Neuronal stem cell (in vitro differentiated cells): ENCODE results near the gene PRR12.
A peak's percentile ranks its signal among the peaks of the same experiment; 100 is the strongest.

ENCODE experiments used
- DNase-seq: peaks from one replicate; pipeline ENCODE4 v3.0.0-alpha.2; 2013; ENCODE audit warnings: low spot score
- H2AFZ ChIP-seq: one replicate; pipeline ENCODE4 v1.6.1; 2013; ENCODE audit warnings: mild to moderate bottlenecking, low read length, inconsistent platforms
- H2AK5ac ChIP-seq: 2 replicates; pipeline ENCODE4 v1.6.1; 2013; ENCODE audit warnings: low read depth, mild to moderate bottlenecking, inconsistent platforms, low read length, moderate library complexity, mixed read lengths
- H2BK120ac ChIP-seq: 2 replicates; pipeline ENCODE4 v1.6.1; 2013; ENCODE audit warnings: low read depth, mild to moderate bottlenecking, inconsistent platforms, low read length, moderate library complexity, mixed read lengths
- H2BK12ac ChIP-seq: one replicate; pipeline ENCODE4 v1.6.1; 2013; ENCODE audit warnings: low read length, inconsistent platforms
- H2BK15ac ChIP-seq: 2 replicates; pipeline ENCODE4 v1.6.1; 2013; ENCODE audit warnings: mild to moderate bottlenecking, low read length, inconsistent platforms, mixed read lengths
- H2BK5ac ChIP-seq: one replicate; pipeline ENCODE4 v1.6.1; 2013; ENCODE audit warnings: inconsistent platforms, mild to moderate bottlenecking, low read length, moderate library complexity
- H3K14ac ChIP-seq: one replicate; pipeline ENCODE4 v1.6.1; 2013; ENCODE audit warnings: low read length, inconsistent platforms
- H3K18ac ChIP-seq: 2 replicates; pipeline ENCODE4 v1.6.1; 2013; ENCODE audit warnings: low read length, inconsistent platforms
- H3K23ac ChIP-seq: 2 replicates; pipeline ENCODE4 v1.6.1; 2013; ENCODE audit warnings: low read depth, mild to moderate bottlenecking, mixed read lengths, low read length, inconsistent platforms; ENCODE audit not compliant: poor library complexity
- H3K27ac ChIP-seq: replicated peaks from 3 replicates; pipeline ENCODE4 v1.5.1; 2013; ENCODE audit warnings: low read length, inconsistent platforms
- H3K27me3 ChIP-seq, 3 experiments: 2 replicates each; pipeline ENCODE4 v1.6.1; 2013; ENCODE audit warnings: low read length in 3 of 3, mild to moderate bottlenecking in 2 of 3, inconsistent platforms in 1 of 3, low read depth in 1 of 3, mixed read lengths in 1 of 3, moderate library complexity in 1 of 3; ENCODE audit not compliant: control insufficient read depth in 3 of 3, insufficient read depth in 3 of 3
- H3K36me3 ChIP-seq, 2 donors: replicated peaks in 1 of 2; 2 replicates each; pipeline ENCODE4 v1.6.1; 2013; ENCODE audit warnings: low read length in 2 of 2; ENCODE audit not compliant: control insufficient read depth in 2 of 2, insufficient read depth in 2 of 2
- H3K4ac ChIP-seq: 2 replicates; pipeline ENCODE4 v1.6.1; 2013; ENCODE audit warnings: inconsistent platforms, mild to moderate bottlenecking, low read length, moderate library complexity
- H3K4me1 ChIP-seq, 2 donors: 1 replicate in 1 of 2; 2 replicates in 1 of 2; pipeline ENCODE4 v1.6.1; 2013; ENCODE audit warnings: low read length in 2 of 2, low read depth in 1 of 2; ENCODE audit not compliant: control insufficient read depth in 2 of 2, insufficient read depth in 1 of 2
- H3K4me2 ChIP-seq: one replicate; pipeline ENCODE4 v1.6.1; 2013; ENCODE audit warnings: mild to moderate bottlenecking, low read length, inconsistent platforms; ENCODE audit not compliant: insufficient read depth, poor library complexity, severe bottlenecking
- H3K4me3 ChIP-seq, 2 donors: 2 replicates each; pipeline ENCODE4 v1.5.1; 2013; ENCODE audit warnings: low read length in 2 of 2, mild to moderate bottlenecking in 2 of 2, inconsistent platforms in 1 of 2, moderate library complexity in 1 of 2
- H3K79me1 ChIP-seq: one replicate; pipeline ENCODE4 v1.6.1; 2013; ENCODE audit warnings: low read depth, mild to moderate bottlenecking, inconsistent platforms, low read length, moderate library complexity
- H3K9ac ChIP-seq: one replicate; pipeline ENCODE4 v1.6.1; 2013; ENCODE audit warnings: mild to moderate bottlenecking, low read depth, low read length, inconsistent platforms; ENCODE audit not compliant: poor library complexity
- H3K9me3 ChIP-seq, 2 donors: replicated peaks in 1 of 2; 2 replicates each; pipeline versions ENCODE3 to v1.6.1; 2013; ENCODE audit warnings: low read length in 2 of 2, mild to moderate bottlenecking in 2 of 2, inconsistent platforms in 1 of 2, low read depth in 1 of 2, mixed read lengths in 1 of 2, moderate library complexity in 1 of 2; ENCODE audit not compliant: control insufficient read depth in 2 of 2, insufficient read depth in 1 of 2
- H4K8ac ChIP-seq: one replicate; pipeline ENCODE4 v1.6.1; 2013; ENCODE audit warnings: low read depth, mild to moderate bottlenecking, inconsistent platforms, low read length, moderate library complexity
- H4K91ac ChIP-seq: one replicate; pipeline ENCODE4 v1.6.1; 2013; ENCODE audit warnings: low read length, low read depth, mild to moderate bottlenecking, inconsistent platforms; ENCODE audit not compliant: poor library complexity
- WGBS, 2 donors: extraction: QIAGEN DNeasy Blood & Tissue Kit; methylation state at CpG; one replicate each; pipeline ENCODE4 v1.1.7; 2013; ENCODE audit warnings: missing lambda C conversion rate in 2 of 2, mixed read lengths in 1 of 2; ENCODE audit not compliant: insufficient read length in 2 of 2, insufficient replicate concordance in 1 of 2; ENCODE audit errors: extremely low coverage in 2 of 2; 5-methylcytosine and 5-hydroxymethylcytosine counted together

PRR12 gene

DNA sequence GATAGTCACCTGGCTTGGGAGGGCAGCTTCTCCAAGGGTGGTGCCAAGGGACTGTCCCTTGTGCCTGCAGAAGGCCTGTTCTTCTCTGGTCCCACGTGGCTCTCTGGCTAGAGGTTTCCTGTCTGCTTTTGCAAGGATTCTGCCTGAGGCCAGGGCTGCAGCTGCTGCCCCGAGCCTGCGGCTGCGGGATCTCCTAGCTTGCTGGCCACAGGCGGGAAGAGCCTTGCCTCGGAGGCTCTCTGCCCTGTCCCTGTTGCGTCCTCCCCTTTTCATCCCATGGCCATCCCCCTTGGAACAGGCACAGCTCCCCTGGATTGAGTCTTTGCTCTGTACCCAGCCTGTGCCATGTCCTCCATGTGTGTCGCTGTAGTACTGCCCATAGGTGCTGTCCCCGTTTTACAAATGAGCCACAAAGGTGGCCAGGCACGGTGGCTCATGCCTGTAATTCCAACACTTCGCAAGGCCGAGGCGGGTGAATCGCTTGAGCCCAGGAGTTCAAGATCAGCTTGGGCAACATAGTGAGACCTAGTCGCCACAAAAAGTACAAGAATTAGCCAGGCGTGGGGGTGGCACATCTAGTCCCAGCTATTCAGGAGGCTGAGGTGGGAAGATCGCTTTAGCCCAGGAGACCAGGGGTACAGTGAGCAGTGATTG lies 65.6 kb downstream of the PRR12 start:
- Histone ChIP-seq H3K36me3 (peaks cover 67 to 95% of the 10 kb centered on the region in 2 donors), H3K18ac (no peak overlapping the region), H3K27ac (no peak overlapping the region)

DNA sequence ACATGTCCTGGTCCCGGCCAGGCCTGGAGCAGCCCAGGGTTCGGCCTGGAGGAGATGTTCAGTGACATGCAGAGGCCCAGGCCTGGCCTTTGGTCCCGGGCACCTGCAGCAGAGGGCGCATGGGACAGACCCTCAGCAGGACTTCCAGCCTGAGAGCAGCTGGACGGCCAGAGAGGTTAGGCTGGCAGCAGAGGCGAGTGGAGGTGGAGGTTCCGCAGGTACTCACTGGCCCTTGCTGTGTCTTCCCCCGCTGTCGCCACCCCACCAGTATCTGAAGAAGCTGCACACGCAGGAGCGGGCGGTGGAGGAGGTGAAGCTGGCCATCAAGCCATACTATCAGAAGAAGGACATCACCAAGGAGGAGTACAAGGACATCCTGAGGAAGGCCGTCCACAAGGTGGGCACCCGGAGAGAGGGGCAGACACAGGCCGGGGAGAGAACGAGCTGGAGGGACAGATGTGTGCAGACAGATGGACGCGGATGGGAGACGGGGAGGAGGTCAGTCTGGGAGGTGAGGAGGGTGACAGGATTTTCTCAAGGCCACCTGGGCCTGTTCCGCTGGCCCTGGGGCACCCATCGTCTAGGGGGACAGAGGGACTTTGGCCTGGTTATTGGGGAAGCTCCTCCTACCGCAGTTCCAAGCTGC lies 66.6 kb downstream of the PRR12 start:
- no CpG with 5 or more reads among the region's 22 CpGs for WGBS, 2 donors
- no peak for DNase-seq
- Histone ChIP-seq H3K27me3 (no peaks in the 10 kb centered on the region), H3K4me2 (no peak overlapping the region), H3K4ac (no peak overlapping the region), H2BK15ac (no peak overlapping the region), H4K8ac (no peak overlapping the region), H3K9me3 (peaks cover 4 to 5% of the 10 kb centered on the region in 2 donors), H3K14ac (no peak overlapping the region), H3K4me1 (no peaks in the 10 kb centered on the region), H2AFZ (no peak overlapping the region), H2BK120ac (no peak overlapping the region), H3K79me1 (peaks cover 20% of the 10 kb centered on the region), H3K27ac (no peak overlapping the region), H3K4me3 (no peak overlapping the region), H2BK12ac (no peak overlapping the region), H3K23ac (no peak overlapping the region), H3K9ac (no peak overlapping the region), H3K36me3 (peaks cover 74 to 99% of the 10 kb centered on the region in 2 donors), H2AK5ac (no peak overlapping the region), H4K91ac (no peak overlapping the region), H2BK5ac (peak overlapping the region; percentile 75), H3K18ac (no peak overlapping the region)

More for the DNA sequence above, 65.6 kb downstream of the PRR12 start:
- Histone ChIP-seq H3K27me3 (no peaks in the 10 kb centered on the region), H3K23ac (peak overlapping the region; percentile 34), H3K9ac (no peak overlapping the region), H3K4me2 (no peak overlapping the region), H2BK15ac (no peak overlapping the region), H3K4ac (no peak overlapping the region), H2BK120ac (no peak overlapping the region), H2BK5ac (no peak overlapping the region), H2AFZ (no peak overlapping the region), H4K8ac (no peak overlapping the region), H2BK12ac (no peak overlapping the region), H3K79me1 (peaks cover 23% of the 10 kb centered on the region), H3K14ac (no peak overlapping the region), H3K9me3 (peaks cover 4 to 5% of the 10 kb centered on the region in 2 donors), H4K91ac (no peak overlapping the region), H2AK5ac (no peak overlapping the region), H3K4me3 (peak overlapping the region in 1 of 2 donors; percentile 51), H3K4me1 (no peaks in the 10 kb centered on the region)
- DNase-seq, result no peak
- WGBS, 2 donors, result no CpG with 5 or more reads among the region's 17 CpGs

- peaks cover 4 to 5% of the 10 kb centered on the region in 2 donors for H3K9me3 ChIP-seq
- H3K18ac ChIP-seq, result no peak overlapping the region
- no peak overlapping the region for H3K27ac ChIP-seq
- no peaks in the 10 kb centered on the region for H3K4me1 ChIP-seq
- H3K4me3 ChIP-seq, result no peak overlapping the region
- no peak overlapping the region for H3K9ac ChIP-seq
- no peak overlapping the region for H3K14ac ChIP-seq
- no peak overlapping the region for H2AFZ ChIP-seq
- H2BK5ac ChIP-seq, result no peak overlapping the region
- H2BK12ac ChIP-seq, result no peak overlapping the region
- no peak overlapping the region for H3K4ac ChIP-seq
- H2BK120ac ChIP-seq, result no peak overlapping the region
- peaks cover 74 to 99% of the 10 kb centered on the region in 2 donors for H3K36me3 ChIP-seq
- H3K79me1 ChIP-seq, result peaks cover 15% of the 10 kb centered on the region
- WGBS, 2 donors, result no CpG with 5 or more reads among the region's 15 CpGs
- H4K8ac ChIP-seq, result no peak overlapping the region
- H2BK15ac ChIP-seq, result no peak overlapping the region
- H4K91ac ChIP-seq, result no peak overlapping the region
- H3K27me3 ChIP-seq, result no peaks in the 10 kb centered on the region
- no peak for DNase-seq
- H3K23ac ChIP-seq, result no peak overlapping the region
- no peak overlapping the region for H3K4me2 ChIP-seq
- H2AK5ac ChIP-seq, result no peak overlapping the region
These were observed 67.1 kb downstream of the PRR12 start for GRCh38 chr19:49658139-49658517.

- Histone ChIP-seq H2BK15ac (no peak overlapping the region), H2BK5ac (no peak overlapping the region), H3K36me3 (peaks cover 70 to 95% of the 10 kb centered on the region in 2 donors), H3K4me2 (no peak overlapping the region), H2AK5ac (no peak overlapping the region), H2BK120ac (no peak overlapping the region), H3K14ac (no peak overlapping the region), H3K9me3 (peaks cover 4 to 5% of the 10 kb centered on the region in 2 donors), H3K18ac (no peak overlapping the region), H2AFZ (no peak overlapping the region), H2BK12ac (peak overlapping the region; percentile 43), H3K27ac (no peak overlapping the region), H3K9ac (no peak overlapping the region), H3K4me3 (no peak overlapping the region), H4K91ac (no peak overlapping the region), H3K23ac (no peak overlapping the region), H4K8ac (no peak overlapping the region), H3K4me1 (no peaks in the 10 kb centered on the region), H3K4ac (no peak overlapping the region), H3K27me3 (no peaks in the 10 kb centered on the region), H3K79me1 (peaks cover 10% of the 10 kb centered on the region)
- DNase-seq, result no peak
- WGBS, 2 donors, result no CpG with 5 or more reads among the region's 12 CpGs
These were observed 67.8 kb downstream of the PRR12 start for GRCh38 chr19:49658566-49659442.
